ENCODE data around the gene PARVA. TPM values are rescaled to one million over a fixed set of nuclear protein-coding genes. Genes with fewer than 3 reads are reported as not detected.
A peak's percentile ranks its signal among the peaks of the same experiment; 100 is the strongest.

Gene PARVA
- total and polyA plus RNA-seq, 2 of the 4 experiments (the other 2 are of a cell fraction), result 65.2 to 80.2 TPM

DNA sequence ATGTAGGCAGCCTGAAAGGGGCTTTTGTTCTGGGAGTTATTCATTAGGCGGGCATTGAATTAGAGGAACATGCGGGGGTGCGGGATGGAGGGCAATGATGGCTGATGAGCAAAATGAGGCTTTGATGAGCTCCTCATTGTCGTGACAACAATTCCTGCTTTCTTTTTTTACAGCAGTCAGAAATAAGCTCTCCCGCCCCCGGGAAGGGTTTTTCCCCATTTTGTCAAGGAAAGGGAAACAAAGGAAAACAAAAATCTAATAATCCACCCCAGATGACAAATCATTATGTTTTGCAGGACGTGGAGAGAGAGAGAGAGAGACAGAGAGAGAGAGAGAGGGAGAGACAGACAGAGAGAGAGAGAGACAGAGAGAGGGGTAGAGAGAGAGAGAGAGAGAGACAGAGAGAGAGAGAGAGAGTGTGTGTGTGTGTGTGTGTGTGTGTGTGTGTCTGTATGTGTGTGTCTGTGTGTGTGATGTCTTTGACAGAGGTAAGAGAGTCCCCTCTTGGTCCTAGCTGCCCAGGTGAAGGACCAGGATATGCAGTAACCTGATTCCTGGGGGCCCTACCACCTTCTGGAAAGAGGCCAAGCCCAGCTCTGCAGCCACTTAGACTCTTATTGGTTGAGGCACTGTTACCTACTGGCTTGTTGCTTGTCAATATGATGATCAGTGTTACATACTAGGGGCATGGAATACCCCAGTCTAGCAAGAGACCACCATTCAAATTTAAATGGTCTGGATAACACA lies 46.7 kb upstream of the PARVA start:
- Histone ChIP-seq H3K4ac (ENCODE audit: low read depth, low read length) (peak overlapping the region; percentile 46), H3K9me1 (ENCODE audit: insufficient read depth, low read length) (no peaks in the 10 kb centered on the region), H2AK9ac (replicated peaks; ENCODE audit: low read depth, low read length, poor library complexity) (no peak overlapping the region), H3K36me3 (ENCODE audit: control insufficient read depth, insufficient read depth, low read length) (no peaks in the 10 kb centered on the region), H3K56ac (ENCODE audit: extremely low read depth, insufficient read depth, low read length) (no peak overlapping the region), H4K5ac (ENCODE audit: low read depth, low read length) (peak overlapping the region; percentile 46; the same call in 1 of the 2 replicates), H4K91ac (ENCODE audit: insufficient read depth, low read depth, low read length) (peak overlapping the region; percentile 34), H2BK120ac (ENCODE audit: low read depth, low read length) (peak overlapping the region; percentile 48), H3K79me1 (ENCODE audit: low read depth in 1 of 2, low read length in 2 of 2) (no peaks in the 10 kb centered on the region), H3K14ac (replicated peaks; ENCODE audit: low read depth, low read length) (no peak overlapping the region), H3K27me3 (ENCODE audit: control insufficient read depth, insufficient read depth, low read length) (no peaks in the 10 kb centered on the region), H3K9me3 (ENCODE audit: control insufficient read depth, insufficient read depth, low read length) (no peaks in the 10 kb centered on the region; the same call in 1 of the 2 replicates), H2BK15ac (ENCODE audit: low read depth, low read length) (peak overlapping the region; percentile 41; the same call in 2 of the 3 replicates), H2BK20ac (ENCODE audit: low read depth, low read length) (peak overlapping the region; percentile 84), H3K4me3 (ENCODE audit: insufficient read depth, low read depth, low read length) (no peak overlapping the region), H3K9ac (ENCODE audit: low read depth, low read length) (no peak overlapping the region), H3K18ac (ENCODE audit: low read depth, low read length) (peak overlapping the region; percentile 43; the same call in 1 of the 2 replicates), H2BK5ac (ENCODE audit: low read depth, low read length, poor library complexity, severe bottlenecking) (peak overlapping the region; percentile 27), H4K20me1 (ENCODE audit: insufficient read depth, low read length) (no peaks in the 10 kb centered on the region), H2AK5ac (ENCODE audit: low read depth, low read length) (peak overlapping the region; percentile 41), H4K8ac (ENCODE audit: low read depth in 2 of 2, low read length in 2 of 2) (peak overlapping the region; percentile 35 to 54; a peak in 2 of 4 replicates), H3K4me1 (ENCODE audit: control insufficient read depth, insufficient read depth, low read length) (peaks cover 4% of the 10 kb centered on the region), H2AFZ (replicated peaks; ENCODE audit: low read length, poor library complexity) (no peak overlapping the region), H3K4me2 (ENCODE audit: low read depth, low read length) (no peak overlapping the region), H3K23ac (ENCODE audit: low read depth, low read length) (no peak overlapping the region), H3K27ac (ENCODE audit: insufficient read depth, low read length) (peak overlapping the region; percentile 5; the same call in 1 of the 2 replicates)
- peak; percentile 19 for ATAC-seq (ENCODE audit: low read depth)
- intact Hi-C loops (cut with micrococcal nuclease), result loop anchor here (1.0 to 10.0 kb wide), 12 partner anchors 42 to 853 kb away; partner anchors contain the start of genes PARVA and TEAD1
- DNase-seq, result peak; percentile 7
- dilution Hi-C loops (cut with HindIII; ENCODE audit: low sequenced_read_pairs, unreplicated experiment), result no loop called here
- BruUV-seq (replicated peaks), result no TSS peak
- ChIA-PET POLR2A (ENCODE audit: unreplicated experiment) (interaction anchor here (0.8 kb wide), 1 partner anchor 42 kb away, joined by 3 read pairs; no protein-coding TSS in a partner anchor), CTCF (interaction anchor here (0.6 to 2.1 kb wide), 21 partner anchors 10 to 633 kb away, joined by 3 to 14 read pairs (median 4); partner anchors contain the start of gene PARVA)
- no peak for TF ChIP-seq POLR2A (IDR thresholded peaks at IDR 0.05; ENCODE audit: low read depth, low read length)
- TF ChIP-seq MAZ (IDR thresholded peaks at IDR 0.05; ENCODE audit: borderline replicate concordance, low read depth, low read length), result no peak
- no peak for TF ChIP-seq MAFK (IDR thresholded peaks at IDR 0.05; ENCODE audit: low read depth, low read length)
- TF ChIP-seq CEBPB (IDR thresholded peaks at IDR 0.05; ENCODE audit: low read depth, low read length), result no peak
- no peak for TF ChIP-seq RFX5 (IDR thresholded peaks at IDR 0.05; ENCODE audit: low read depth, low read length)
- no peak for TF ChIP-seq CHD1 (IDR thresholded peaks at IDR 0.05; ENCODE audit: low read depth, low read length)
- TF ChIP-seq MXI1 (IDR thresholded peaks at IDR 0.05; ENCODE audit: borderline replicate concordance, low read depth, low read length), result no peak
- TF ChIP-seq USF2 (IDR thresholded peaks at IDR 0.05; ENCODE audit: low read depth, low read length), result no peak
- TF ChIP-seq NFE2L2 (IDR thresholded peaks at IDR 0.05; ENCODE audit: low read depth, low read length), result no peak
- TF ChIP-seq RAD21 (IDR thresholded peaks at IDR 0.05; ENCODE audit: low read length), result no peak
- TF ChIP-seq FOS (IDR thresholded peaks at IDR 0.05; ENCODE audit: low read depth, low read length), result no peak
- WGBS, 2 experiments (ENCODE audit: extremely low coverage in 2 of 2, insufficient read length in 1 of 2), result no CpG with 5 or more reads among the region's 7 CpGs
- in situ Hi-C loops (cut with MboI; ENCODE audit: low sequenced_read_pairs), result no loop called here
